ENCODE results near the gene FBXL17. TPM values are rescaled to one million over a fixed set of nuclear protein-coding genes. Genes with fewer than 3 reads are reported as not detected.
A peak's percentile ranks its signal among the peaks of the same experiment; 100 is the strongest.

Gene FBXL17
- total and polyA plus RNA-seq, 9 of the 15 experiments (the other 6 are each of a cell fraction or from before 2014, with no cell fraction given), result 0.32 to 5.4 (median 1.8) TPM

DNA sequence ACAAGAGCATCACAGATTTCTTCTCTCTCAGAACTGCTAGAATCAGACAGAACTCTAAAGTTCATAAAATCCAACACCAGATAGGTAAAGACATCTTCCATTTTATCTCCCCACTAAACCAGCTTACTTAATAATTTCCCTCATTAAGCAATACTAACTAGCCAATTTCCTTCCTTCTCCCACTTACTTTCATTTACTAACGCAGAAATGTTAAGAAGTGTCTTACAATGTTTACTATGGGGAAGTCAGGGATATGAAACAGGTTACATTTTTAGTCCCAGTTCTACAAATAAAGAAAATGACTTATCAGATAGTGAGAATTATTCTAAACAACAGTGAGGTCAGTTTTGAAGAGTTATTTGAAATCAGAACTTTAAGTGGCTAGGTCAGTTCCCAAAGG is 236.5 kb downstream of the FBXL17 start:
- no peak overlapping the region for H3K27ac ChIP-seq (ENCODE audit: extremely low read depth, low read depth, low read length)
- in situ Hi-C loops (cut with MboI) (no loop called here), intact Hi-C loops (cut with micrococcal nuclease) (loop anchor here (10.0 kb wide), 1 partner anchor 199 kb away; no protein-coding TSS in a partner anchor)
- no peak overlapping the region for H3K4me3 ChIP-seq
- H4K20me1 ChIP-seq (replicated peaks; ENCODE audit: control insufficient read depth, insufficient read depth, low read length), result no peaks in the 10 kb centered on the region
- no peaks in the 10 kb centered on the region for H3K9me3 ChIP-seq (replicated peaks; ENCODE audit: control insufficient read depth, insufficient read depth, low read depth, low read length)
- H3K9ac ChIP-seq (ENCODE audit: insufficient read depth in 1 of 2, low read depth in 2 of 2, low read length in 2 of 2), result no peak overlapping the region
- no peaks in the 10 kb centered on the region for H3K36me3 ChIP-seq (ENCODE audit: control insufficient read depth, insufficient read depth, low read length)
- ChIA-PET POLR2A (no interaction called here), CTCF (ENCODE audit: low intra/inter-chr PET ratio) (no interaction called here)
- ATAC-seq (no peak), DNase-seq (ENCODE audit: extremely low read depth in 1 of 4, low spot score in 3 of 4) (no peak), FAIRE-seq (no peak)
- no peaks in the 10 kb centered on the region for H3K4me1 ChIP-seq (replicated peaks in 1 of 2; ENCODE audit: control insufficient read depth in 2 of 2, insufficient read depth in 2 of 2, low read length in 2 of 2)
- no peak overlapping the region for H2AFZ ChIP-seq (ENCODE audit: low read depth, low read length)
- no peaks in the 10 kb centered on the region for H3K79me2 ChIP-seq (ENCODE audit: control insufficient read depth, insufficient read depth, low read length)
- BruUV-seq (replicated peaks), result no TSS peak
- no peaks in the 10 kb centered on the region for H3K9me1 ChIP-seq (ENCODE audit: control insufficient read depth, insufficient read depth, low read length)
- TF ChIP-seq ZZZ3 (IDR thresholded peaks at IDR 0.05) (no peak), ATF6 (CRISPR knock-in tag; IDR thresholded peaks at IDR 0.05) (no peak)
- no peak overlapping the region for H3K4me2 ChIP-seq (ENCODE audit: insufficient read depth, low read length)
- WGBS (ENCODE audit: insufficient coverage, low coverage, missing lambda C conversion rate), result 0% methylated on average over 1 of the region's 1 CpG
- H3K27me3 ChIP-seq (ENCODE audit: control insufficient read depth in 2 of 2, insufficient read depth in 2 of 2, low read length in 2 of 2), result no peaks in the 10 kb centered on the region

- DNase-seq (ENCODE audit: extremely low read depth in 1 of 4, low spot score in 3 of 4) (no peak), ATAC-seq (no peak), FAIRE-seq (no peak)
- no peaks in the 10 kb centered on the region for H3K79me2 ChIP-seq (ENCODE audit: control insufficient read depth, insufficient read depth, low read length)
- no peaks in the 10 kb centered on the region for H3K9me1 ChIP-seq (ENCODE audit: control insufficient read depth, insufficient read depth, low read length)
- H3K9me3 ChIP-seq (replicated peaks; ENCODE audit: control insufficient read depth, insufficient read depth, low read depth, low read length), result no peaks in the 10 kb centered on the region
- no peaks in the 10 kb centered on the region for H3K4me1 ChIP-seq (replicated peaks in 1 of 2; ENCODE audit: control insufficient read depth in 2 of 2, insufficient read depth in 2 of 2, low read length in 2 of 2)
- no peaks in the 10 kb centered on the region for H3K36me3 ChIP-seq (ENCODE audit: control insufficient read depth, insufficient read depth, low read length)
- H3K27me3 ChIP-seq (ENCODE audit: control insufficient read depth in 2 of 2, insufficient read depth in 2 of 2, low read length in 2 of 2), result no peaks in the 10 kb centered on the region
- no peak overlapping the region for H3K9ac ChIP-seq (ENCODE audit: insufficient read depth in 1 of 2, low read depth in 2 of 2, low read length in 2 of 2)
- H3K4me3 ChIP-seq, result no peak overlapping the region
- BruUV-seq (replicated peaks), result no TSS peak
- ChIA-PET POLR2A (no interaction called here), CTCF (ENCODE audit: low intra/inter-chr PET ratio) (no interaction called here)
- TF ChIP-seq NFIX (CRISPR knock-in tag; IDR thresholded peaks at IDR 0.05; ENCODE audit: low read depth), result peak; percentile 79
- TF ChIP-seq HDAC6 (IDR thresholded peaks at IDR 0.05; ENCODE audit: low read depth, low read length), result no peak
- TF ChIP-seq NRF1 (conservative IDR thresholded peaks at IDR 0.05 in 1 of 2, IDR thresholded peaks at IDR 0.05 in 1 of 2), result no peak
- TF ChIP-seq EP300 (IDR thresholded peaks at IDR 0.05; ENCODE audit: low read length), result no peak
- TF ChIP-seq NFIC (IDR thresholded peaks at IDR 0.05), result peak; percentile 75
- in situ Hi-C loops (cut with MboI) (no loop called here), intact Hi-C loops (cut with micrococcal nuclease) (loop anchor here (10.0 kb wide), 1 partner anchor 200 kb away; no protein-coding TSS in a partner anchor)
- H3K27ac ChIP-seq (ENCODE audit: extremely low read depth, low read depth, low read length), result no peak overlapping the region
- WGBS (ENCODE audit: insufficient coverage, low coverage, missing lambda C conversion rate), result 0% methylated on average over 4 of the region's 4 CpGs
- no peak overlapping the region for H3K4me2 ChIP-seq (ENCODE audit: insufficient read depth, low read length)
- no peak overlapping the region for H2AFZ ChIP-seq (ENCODE audit: low read depth, low read length)
- H4K20me1 ChIP-seq (replicated peaks; ENCODE audit: control insufficient read depth, insufficient read depth, low read length), result no peaks in the 10 kb centered on the region
These were observed 237.6 kb downstream of the FBXL17 start for GRCh38 chr5:108144332-108144731.

Measured in K562 (cell line).